Activated effector memory CD4-positive, alpha-beta T cell treated with anti-CD3 and anti-CD28 coated beads, Interleukin-2, amount 50 U/mL, for 16 hours (primary cell): ENCODE results near the gene TRPC4AP.
A peak's percentile ranks its signal among the peaks of the same experiment; 100 is the strongest.
"Not testable (repeated sequence)": the region's sequence is repeated elsewhere in the genome, so short reads cannot be mapped to it uniquely, and the experiment has no call there.

Source experiments
- DNase-seq: peaks from one replicate; pipeline ENCODE4 v3.0.0-alpha.2; 2020

The TRPC4AP gene

GRCh38 chr20:35092524-35093266 is at the start of gene TRPC4AP:
Gene TRPC4AP, minus strand, starts transcription at chr20:35092807. Its CDS starts 26 bp downstream, at chr20:35092781.
- DNase-seq, result peak; percentile 96

GRCh38 chr20:35135867-35136586 is 43.4 kb upstream of the TRPC4AP start:
- DNase-seq, result no peak

GRCh38 chr20:35134880-35135279 is 42.3 kb upstream of the TRPC4AP start:
- DNase-seq, result no peak

GRCh38 chr20:35134472-35134871 is 41.9 kb upstream of the TRPC4AP start:
- no peak for DNase-seq

- DNase-seq, result no peak
Measured at GRCh38 chr20:35133735-35134134, 41.1 kb upstream of the TRPC4AP start.

- no peak for DNase-seq
Measured at GRCh38 chr20:35133031-35133430, 40.4 kb upstream of the TRPC4AP start.

- no peak for DNase-seq
Measured at GRCh38 chr20:35131934-35132333, 39.3 kb upstream of the TRPC4AP start.

- no peak for DNase-seq
Measured at GRCh38 chr20:35129647-35130069, 37.1 kb upstream of the TRPC4AP start.

- DNase-seq, result no peak
Measured at GRCh38 chr20:35125753-35126152, 33.1 kb upstream of the TRPC4AP start.

GRCh38 chr20:35122756-35123405 is 30.3 kb upstream of the TRPC4AP start:
- no peak for DNase-seq

- DNase-seq, result no peak
Measured at GRCh38 chr20:35121186-35121585, 28.6 kb upstream of the TRPC4AP start.

- no peak for DNase-seq
Measured at GRCh38 chr20:35120012-35120701, 27.6 kb upstream of the TRPC4AP start.

GRCh38 chr20:35117629-35118028 is 25.0 kb upstream of the TRPC4AP start:
- no peak for DNase-seq

- DNase-seq, result no peak
Measured at GRCh38 chr20:35117196-35117595, 24.6 kb upstream of the TRPC4AP start.

- no peak for DNase-seq
Measured at GRCh38 chr20:35116258-35116657, 23.7 kb upstream of the TRPC4AP start.

GRCh38 chr20:35115606-35116005 is 23.0 kb upstream of the TRPC4AP start:
- DNase-seq, result no peak

- DNase-seq, result not testable (repeated sequence)
Measured at GRCh38 chr20:35112276-35112675, 19.7 kb upstream of the TRPC4AP start.

GRCh38 chr20:35111141-35111888 is 18.7 kb upstream of the TRPC4AP start:
- no peak for DNase-seq

GRCh38 chr20:35108921-35109320 is 16.3 kb upstream of the TRPC4AP start:
- no peak for DNase-seq

- DNase-seq, result no peak
Measured at GRCh38 chr20:35106827-35107380, 14.3 kb upstream of the TRPC4AP start.

- DNase-seq, result no peak
Measured at GRCh38 chr20:35104685-35105295, 12.2 kb upstream of the TRPC4AP start.

- no peak for DNase-seq
Measured at GRCh38 chr20:35101620-35102019, 9.0 kb upstream of the TRPC4AP start.
